Stimulated activated CD8-positive, alpha-beta memory T cell treated with anti-CD3 and anti-CD28 coated beads, Interleukin-12 subunit alpha, Interleukin-12 subunit beta, amount 100 ng/mL, for 1 hour (primary cell): ENCODE measurements around the gene C16orf96.

Experiments
- DNase-seq: peaks from one replicate; pipeline ENCODE4 v3.0.0-alpha.2; 2020; ENCODE audit warnings: low read depth

Gene C16orf96

DNA sequence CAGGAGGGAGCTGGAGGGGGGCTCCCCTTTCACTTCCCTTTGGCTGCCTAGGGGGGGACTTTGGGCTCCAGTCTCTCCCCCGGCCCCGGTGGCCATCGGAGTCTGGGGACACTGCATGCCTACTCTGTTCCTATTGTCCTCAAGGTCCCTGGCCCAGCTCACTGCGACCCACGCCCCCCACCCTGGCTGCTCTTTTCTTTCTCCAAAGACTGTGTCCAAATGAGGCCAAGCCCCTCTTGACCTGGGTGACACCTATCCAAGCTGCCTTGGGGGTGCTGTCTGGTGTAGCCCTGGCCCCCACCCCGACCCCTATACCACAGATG is 45.7 kb downstream of the C16orf96 start:
- no peak for DNase-seq

DNA sequence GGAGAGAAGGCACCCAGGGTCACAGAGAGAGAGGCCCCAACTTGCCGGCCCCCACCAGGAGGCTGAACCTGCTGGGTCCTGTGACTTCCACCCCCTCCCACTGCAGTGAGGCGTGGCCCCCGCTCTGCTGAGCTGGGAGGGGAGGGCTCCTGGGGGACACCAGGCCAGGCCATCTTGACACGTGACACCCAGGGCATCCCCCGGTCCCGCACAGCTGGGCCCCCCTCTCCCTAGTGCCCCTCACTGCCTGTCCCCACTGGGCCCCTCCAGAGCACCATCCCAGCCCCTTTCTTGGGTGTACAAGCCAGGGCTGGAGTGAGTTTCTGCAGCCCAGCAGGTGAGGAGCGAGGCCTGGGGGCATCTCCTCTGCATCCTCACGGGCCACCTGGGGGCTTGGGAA is 46.2 kb downstream of the C16orf96 start:
- DNase-seq = no peak

DNA sequence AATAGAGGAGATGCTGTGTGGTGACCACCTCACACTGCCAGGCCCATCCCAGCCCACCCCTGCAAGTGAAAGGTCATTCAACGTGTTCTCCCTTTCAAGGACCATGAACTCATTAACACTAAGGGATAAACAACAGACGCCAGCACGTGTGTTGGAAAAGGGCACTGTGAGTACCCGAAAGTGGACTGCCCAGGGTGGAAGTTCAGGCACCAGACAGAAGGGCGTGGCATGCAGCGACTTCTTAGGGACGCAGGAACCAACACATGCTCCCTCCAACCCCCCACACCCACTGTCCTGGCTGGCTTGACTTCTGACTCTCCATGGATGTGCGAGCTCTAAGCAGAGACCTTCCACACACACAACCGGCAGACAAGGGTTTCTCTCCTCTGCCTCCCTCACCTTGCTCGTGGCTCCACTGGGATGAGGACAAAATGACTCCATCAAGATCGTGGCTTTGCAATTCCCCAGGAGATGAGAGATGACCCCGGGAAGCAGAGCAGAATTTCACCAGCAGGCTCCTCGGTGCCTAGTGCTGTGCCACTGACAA is 47.6 kb downstream of the C16orf96 start:
- no peak for DNase-seq

GRCh38 chr16:4604401-4604800 is 48.3 kb downstream of the C16orf96 start:
- no peak for DNase-seq

- DNase-seq = no peak
These were observed 50.2 kb downstream of the C16orf96 start for GRCh38 chr16:4606354-4606753.

GRCh38 chr16:4607841-4608703 is 51.9 kb downstream of the C16orf96 start:
- DNase-seq = no peak

GRCh38 chr16:4608704-4608980 is 52.5 kb downstream of the C16orf96 start:
- DNase-seq = no peak

- DNase-seq = no peak
These were observed 53.3 kb downstream of the C16orf96 start for GRCh38 chr16:4609200-4610010.

GRCh38 chr16:4610011-4611005 is 54.2 kb downstream of the C16orf96 start:
- no peak for DNase-seq

DNA sequence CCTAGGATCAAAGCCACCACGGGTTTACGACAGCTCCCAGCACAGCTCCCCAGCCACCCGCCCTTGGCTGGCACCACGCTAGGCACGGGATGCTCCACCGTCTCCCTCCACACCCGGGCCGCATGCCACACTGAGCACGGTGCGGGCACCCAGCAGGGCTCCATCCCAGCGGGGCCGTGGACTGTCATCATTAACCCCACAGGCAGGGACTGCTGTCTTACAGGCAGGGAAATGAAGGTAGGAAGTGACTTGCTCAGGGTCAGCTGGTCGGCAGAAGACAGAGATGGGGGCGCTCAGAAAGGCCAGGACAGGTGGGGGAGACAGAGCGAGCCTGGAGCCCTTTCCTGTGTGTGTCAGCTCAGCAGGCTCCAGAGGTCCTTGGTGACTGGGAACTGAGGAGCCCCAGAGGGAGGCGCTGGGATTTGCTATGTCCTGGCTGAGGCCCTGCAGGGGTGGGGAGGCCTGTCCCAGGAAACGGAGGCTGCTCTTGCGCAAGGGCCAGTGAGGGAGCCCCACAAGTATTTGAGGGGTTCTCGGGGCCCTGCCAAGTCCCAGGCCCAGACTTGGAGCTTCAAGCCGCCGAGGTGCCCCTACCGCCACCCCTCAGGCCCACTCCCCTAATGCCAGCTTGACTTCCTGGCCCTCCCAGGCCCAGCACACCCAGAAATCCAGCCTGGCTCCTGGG is 55.3 kb downstream of the C16orf96 start:
- DNase-seq = no peak

GRCh38 chr16:4612474-4612931 is 56.4 kb downstream of the C16orf96 start:
- no peak for DNase-seq

- no peak for DNase-seq
These were observed 57.0 kb downstream of the C16orf96 start for GRCh38 chr16:4612977-4613635.

DNA sequence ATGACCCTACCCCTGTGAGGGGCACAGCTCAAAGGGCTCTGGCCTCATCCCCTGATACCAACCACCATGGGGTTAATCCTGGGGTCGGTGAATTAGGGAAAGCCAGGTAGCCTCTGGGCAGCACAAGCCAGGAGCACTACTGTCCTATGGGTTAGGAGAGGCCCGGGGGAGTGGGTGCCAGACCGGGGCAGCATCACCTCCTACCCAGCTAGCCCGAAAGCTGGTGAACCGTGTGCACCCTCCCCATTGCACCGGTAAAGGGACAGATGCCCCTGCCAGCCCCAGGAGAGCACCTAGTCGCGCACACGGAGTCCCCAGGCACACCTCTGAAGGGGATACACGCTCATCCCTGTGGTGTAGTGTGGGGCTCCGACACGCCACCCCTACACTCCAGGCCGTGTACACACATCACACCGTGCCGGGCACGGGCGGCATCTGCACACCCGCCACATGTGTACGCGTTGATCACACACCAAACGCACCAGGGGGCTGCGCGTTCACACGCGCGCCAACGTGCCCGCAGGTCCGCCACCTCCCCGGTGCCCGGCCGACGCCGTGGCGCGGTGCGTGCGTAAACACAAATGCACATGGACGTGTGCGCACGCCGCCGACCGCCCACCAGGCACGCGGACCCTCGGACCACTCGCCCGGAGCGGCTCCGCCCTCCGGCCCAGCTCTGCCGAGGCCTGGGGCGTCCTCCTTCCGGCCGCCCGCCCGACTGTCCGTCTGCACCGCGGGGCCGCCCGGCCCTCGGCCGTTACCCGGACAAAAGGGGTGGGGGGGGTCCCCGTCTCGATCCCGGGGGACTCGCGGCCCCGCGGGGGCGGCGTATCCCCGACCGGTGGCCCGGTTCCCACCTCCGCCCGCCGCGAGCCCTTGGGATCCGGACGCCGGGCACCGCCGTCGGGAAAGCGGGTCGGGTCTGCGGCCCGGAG is 57.8 kb downstream of the C16orf96 start:
- no peak for DNase-seq

- peak; percentile 60 for DNase-seq
These were observed 58.6 kb downstream of the C16orf96 start, which contains the start of gene UBALD1 for GRCh38 chr16:4614571-4615383. Gene UBALD1, minus strand, starts transcription at chr16:4614888. Its CDS starts 91 bp downstream, at chr16:4614797.

DNA sequence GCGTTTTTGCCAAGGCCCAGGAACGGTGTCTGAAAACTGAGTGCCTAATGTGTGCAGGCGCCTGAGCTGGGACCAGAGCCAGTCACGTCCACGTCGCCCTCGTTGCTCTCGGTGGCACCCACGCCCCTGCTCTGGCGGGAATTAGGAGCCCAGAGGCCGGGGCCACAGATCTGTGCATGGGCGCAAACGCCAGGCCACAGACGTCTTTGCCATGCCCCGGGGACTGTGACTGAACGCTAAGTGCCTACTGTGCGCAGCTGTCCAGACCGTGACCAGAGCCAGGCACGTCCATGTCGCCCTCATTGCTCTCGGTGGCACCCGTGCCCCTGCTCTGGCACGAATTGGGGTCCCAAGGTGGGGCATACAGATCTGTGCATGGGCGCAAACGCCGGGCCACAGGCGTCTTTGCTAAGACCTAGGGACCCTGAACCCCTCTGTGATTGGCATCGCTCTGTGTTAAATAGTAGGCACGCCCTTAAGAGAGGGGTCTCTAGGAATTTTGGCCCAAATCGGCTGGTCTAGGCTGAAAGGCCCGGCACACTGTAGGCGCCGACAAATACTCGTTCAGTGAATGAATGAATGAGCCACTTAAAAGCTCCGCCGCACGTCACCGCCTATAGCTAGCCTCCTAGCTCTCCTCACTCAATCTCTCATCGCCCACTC is 59.4 kb downstream of the C16orf96 start:
- no peak for DNase-seq

GRCh38 chr16:4616047-4616811 is 60.1 kb downstream of the C16orf96 start:
- DNase-seq = peak; percentile 98

DNA sequence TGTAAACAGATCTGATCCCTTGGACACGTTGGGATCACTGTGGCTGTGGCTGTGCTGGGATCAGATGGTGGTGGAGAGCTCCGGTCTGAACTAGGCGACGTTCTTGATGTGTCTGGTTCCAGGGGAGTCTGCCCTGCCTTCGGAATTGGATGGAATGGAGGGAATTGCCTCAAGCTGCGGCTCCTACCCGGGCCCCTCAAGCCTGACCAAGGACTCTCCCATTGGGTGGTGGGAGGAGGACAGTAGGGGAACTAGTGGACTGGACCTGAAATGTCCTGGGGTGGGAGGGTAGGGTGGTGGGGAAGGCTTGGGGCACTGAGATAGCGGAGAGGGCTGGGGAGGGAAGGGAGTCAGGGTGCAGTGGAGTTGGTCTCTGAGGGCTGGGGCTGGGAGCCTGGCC is 61.7 kb downstream of the C16orf96 start:
- DNase-seq = no peak
